Neural progenitor cell (in vitro differentiated cells): ENCODE data around the gene SOBP. TPM values are rescaled to one million over a fixed set of nuclear protein-coding genes. Genes with fewer than 3 reads are reported as not detected.

Source experiments
- DNase-seq: peaks from one replicate; pipeline ENCODE4 v3.0.0-alpha.2; 2016; ENCODE audit warnings: low spot score
- H2AFZ ChIP-seq: fragments of 200-600 bp; sonication (generic); replicated peaks from 2 replicates; pipeline ENCODE4 v1.6.1; 2016; ENCODE audit warnings: antibody characterized with exemption
- H3F3A ChIP-seq: fragments of 200-600 bp; sonication (generic); 2 replicates; pipeline ENCODE4 v1.6.1; 2016; ENCODE audit warnings: antibody characterized with exemption, low read depth
- H3K27ac ChIP-seq: fragments of 200-600 bp; sonication (generic); 2 replicates; pipeline ENCODE4 v1.5.1; 2016; ENCODE audit warnings: mild to moderate bottlenecking
- H3K27me3 ChIP-seq: fragments of 200-600 bp; sonication (generic); 2 replicates; pipeline ENCODE4 v1.6.1; 2016; ENCODE audit warnings: mild to moderate bottlenecking, moderate library complexity
- H3K36me3 ChIP-seq: fragments of 200-600 bp; sonication (generic); 2 replicates; pipeline ENCODE4 v1.5.1; 2016
- H3K4me1 ChIP-seq: fragments of 200-600 bp; sonication (generic); 2 replicates; pipeline ENCODE4 v1.6.1; 2016; ENCODE audit warnings: mixed run types
- H3K4me2 ChIP-seq: fragments of 200-600 bp; sonication (generic); 2 replicates; pipeline ENCODE4 v1.6.1; 2016
- H3K4me3 ChIP-seq: fragments of 200-600 bp; sonication (generic); 2 replicates; pipeline ENCODE4 v1.5.1; 2016
- H3K79me2 ChIP-seq: fragments of 200-600 bp; sonication (generic); 2 replicates; pipeline ENCODE4 v1.6.1; 2016; ENCODE audit warnings: low read depth
- H3K9ac ChIP-seq: fragments of 200-600 bp; sonication (generic); 2 replicates; pipeline ENCODE4 v1.6.1; 2016
- H3K9me3 ChIP-seq: fragments of 200-600 bp; sonication (generic); 2 replicates; pipeline ENCODE4 v1.5.1; 2016; ENCODE audit warnings: low read depth
- H4K20me1 ChIP-seq: fragments of 200-600 bp; sonication (generic); 2 replicates; pipeline ENCODE4 v1.6.1; 2016; ENCODE audit warnings: low read depth
- H3K27ac Mint-ChIP-seq: 3 replicates; pipeline ENCODE4 v1.8.0; 2021; ENCODE audit warnings: mixed read lengths
- H3K27me3 Mint-ChIP-seq: 2 replicates; pipeline ENCODE4 v1.8.0; 2022; ENCODE audit warnings: low read depth, mild to moderate bottlenecking, inconsistent platforms, moderate library complexity, mixed read lengths; ENCODE audit not compliant: insufficient read depth
- H3K36me3 Mint-ChIP-seq: 3 replicates; pipeline ENCODE4 v1.8.0; 2021; ENCODE audit warnings: mixed read lengths
- H3K4me1 Mint-ChIP-seq: 3 replicates; pipeline ENCODE4 v1.8.0; 2021; ENCODE audit warnings: mixed read lengths
- H3K4me3 Mint-ChIP-seq: 3 replicates; pipeline ENCODE4 v1.8.0; 2021; ENCODE audit warnings: mild to moderate bottlenecking, moderate library complexity, mixed read lengths
- H3K9me3 Mint-ChIP-seq: 3 replicates; pipeline ENCODE4 v1.8.0; 2020; ENCODE audit warnings: mixed read lengths
- EZH2 ChIP-seq: fragments of 200-600 bp; sonication (generic); IDR thresholded peaks from 2 replicates; pipeline ENCODE4 v1.6.1; 2017; ENCODE audit warnings: antibody characterized with exemption, mild to moderate bottlenecking, moderate library complexity
- EZH2phosphoT487 ChIP-seq: fragments of 200-600 bp; sonication (generic); IDR thresholded peaks from 2 replicates; pipeline ENCODE4 v1.6.1; 2017; ENCODE audit warnings: antibody characterized with exemption
- total RNA-seq: library from RNA; depleted of rRNA; stranded (reverse); fragments of >200 nt; gene quantifications from 2 replicates; pipeline ENCODE4 v1.2.3, GENCODE V29; 2015; ENCODE audit warnings: low replicate concordance
- TF ChIP-seq, protein P1 (sequence below): fragments of 200-600 bp; sonication (generic); IDR thresholded peaks from 2 replicates; pipeline ENCODE4 v1.5.1; 2017; ENCODE audit warnings: antibody characterized with exemption, mild to moderate bottlenecking

Gene SOBP
- total RNA-seq, 1 donor from 2014 or later, result 12.6 TPM

DNA sequence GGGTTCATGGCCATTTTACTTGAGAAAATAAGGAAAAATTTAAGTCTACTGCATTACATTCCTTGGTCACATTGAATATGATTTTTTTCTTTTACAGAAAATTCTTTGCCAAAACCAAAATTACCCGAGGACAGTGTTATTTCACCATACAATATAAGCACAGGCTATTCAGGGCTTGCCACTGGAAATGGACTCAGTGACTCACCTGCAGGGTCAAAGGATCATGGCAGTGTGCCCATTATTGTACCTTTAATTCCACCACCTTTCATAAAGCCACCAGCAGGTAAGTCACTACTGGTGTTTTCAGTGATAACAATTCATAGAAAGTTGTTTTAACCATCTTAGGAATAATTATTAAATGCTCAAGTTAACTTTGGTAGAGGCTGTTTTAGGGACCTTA is 16.2 kb downstream of the SOBP start:
- peaks cover 24% of the 10 kb centered on the region for H3K4me1 Mint-ChIP-seq
- H3K27me3 Mint-ChIP-seq, result no peaks in the 10 kb centered on the region
- H3K4me2 ChIP-seq, result no peak overlapping the region
- no peaks in the 10 kb centered on the region for H3K27me3 ChIP-seq
- TF ChIP-seq, protein P1, sequence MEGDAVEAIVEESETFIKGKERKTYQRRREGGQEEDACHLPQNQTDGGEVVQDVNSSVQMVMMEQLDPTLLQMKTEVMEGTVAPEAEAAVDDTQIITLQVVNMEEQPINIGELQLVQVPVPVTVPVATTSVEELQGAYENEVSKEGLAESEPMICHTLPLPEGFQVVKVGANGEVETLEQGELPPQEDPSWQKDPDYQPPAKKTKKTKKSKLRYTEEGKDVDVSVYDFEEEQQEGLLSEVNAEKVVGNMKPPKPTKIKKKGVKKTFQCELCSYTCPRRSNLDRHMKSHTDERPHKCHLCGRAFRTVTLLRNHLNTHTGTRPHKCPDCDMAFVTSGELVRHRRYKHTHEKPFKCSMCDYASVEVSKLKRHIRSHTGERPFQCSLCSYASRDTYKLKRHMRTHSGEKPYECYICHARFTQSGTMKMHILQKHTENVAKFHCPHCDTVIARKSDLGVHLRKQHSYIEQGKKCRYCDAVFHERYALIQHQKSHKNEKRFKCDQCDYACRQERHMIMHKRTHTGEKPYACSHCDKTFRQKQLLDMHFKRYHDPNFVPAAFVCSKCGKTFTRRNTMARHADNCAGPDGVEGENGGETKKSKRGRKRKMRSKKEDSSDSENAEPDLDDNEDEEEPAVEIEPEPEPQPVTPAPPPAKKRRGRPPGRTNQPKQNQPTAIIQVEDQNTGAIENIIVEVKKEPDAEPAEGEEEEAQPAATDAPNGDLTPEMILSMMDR, result no peak
- TF ChIP-seq EZH2 (no peak), EZH2phosphoT487 (no peak)
- no peak overlapping the region for H3K4me3 ChIP-seq
- H3K9me3 Mint-ChIP-seq, result no peaks in the 10 kb centered on the region
- no peaks in the 10 kb centered on the region for H3K36me3 ChIP-seq
- no peak overlapping the region for H2AFZ ChIP-seq
- no peak overlapping the region for H3K27ac Mint-ChIP-seq
- DNase-seq, result no peak
- no peak overlapping the region for H3K4me3 Mint-ChIP-seq
- H3K9me3 ChIP-seq, result no peaks in the 10 kb centered on the region
- no peak overlapping the region for H3K9ac ChIP-seq
- H3K27ac ChIP-seq, result no peak overlapping the region
- H3F3A ChIP-seq, result no peaks in the 10 kb centered on the region
- peaks cover 19% of the 10 kb centered on the region for H3K4me1 ChIP-seq
- peaks cover 27% of the 10 kb centered on the region for H4K20me1 ChIP-seq
- peaks cover 29% of the 10 kb centered on the region for H3K79me2 ChIP-seq
- peaks cover 25% of the 10 kb centered on the region for H3K36me3 Mint-ChIP-seq

DNA sequence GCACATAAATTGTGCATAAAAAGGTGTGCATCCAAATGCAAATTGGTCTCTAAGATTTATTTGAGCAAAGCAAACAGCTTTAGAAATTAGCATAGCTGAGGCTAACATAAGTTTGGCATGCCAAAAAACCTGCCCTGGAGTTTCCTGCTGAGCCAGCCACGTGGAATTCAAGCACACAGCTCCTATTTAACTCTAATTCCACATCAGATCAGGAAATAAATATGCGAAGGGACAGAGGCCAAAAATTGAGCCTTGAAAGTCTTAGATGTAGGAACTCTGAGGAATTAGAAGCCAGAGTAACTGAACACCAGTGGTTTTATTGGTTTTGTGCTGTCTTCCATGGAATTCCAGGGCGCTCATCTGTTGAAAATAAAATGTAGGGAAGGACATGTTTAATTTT is 19.6 kb downstream of the SOBP start:
- H3K4me3 ChIP-seq, result no peak overlapping the region
- peaks cover 5% of the 10 kb centered on the region for H3K36me3 ChIP-seq
- no peak overlapping the region for H3K4me2 ChIP-seq
- no peaks in the 10 kb centered on the region for H3K27me3 Mint-ChIP-seq
- no peak for DNase-seq
- peaks cover 34% of the 10 kb centered on the region for H3K36me3 Mint-ChIP-seq
- H3K9me3 Mint-ChIP-seq, result no peaks in the 10 kb centered on the region
- no peak for TF ChIP-seq EZH2phosphoT487
- TF ChIP-seq EZH2, result no peak
- TF ChIP-seq, protein P1, result no peak
- H3F3A ChIP-seq, result no peaks in the 10 kb centered on the region
- no peaks in the 10 kb centered on the region for H4K20me1 ChIP-seq
- H3K27me3 ChIP-seq, result no peaks in the 10 kb centered on the region
- no peaks in the 10 kb centered on the region for H3K9me3 ChIP-seq
- H3K27ac Mint-ChIP-seq, result no peak overlapping the region
- no peak overlapping the region for H3K27ac ChIP-seq
- H3K4me3 Mint-ChIP-seq, result no peak overlapping the region
- no peaks in the 10 kb centered on the region for H3K4me1 ChIP-seq
- no peak overlapping the region for H3K9ac ChIP-seq
- H3K79me2 ChIP-seq, result no peaks in the 10 kb centered on the region
- peaks cover 17% of the 10 kb centered on the region for H3K4me1 Mint-ChIP-seq
- no peak overlapping the region for H2AFZ ChIP-seq

DNA sequence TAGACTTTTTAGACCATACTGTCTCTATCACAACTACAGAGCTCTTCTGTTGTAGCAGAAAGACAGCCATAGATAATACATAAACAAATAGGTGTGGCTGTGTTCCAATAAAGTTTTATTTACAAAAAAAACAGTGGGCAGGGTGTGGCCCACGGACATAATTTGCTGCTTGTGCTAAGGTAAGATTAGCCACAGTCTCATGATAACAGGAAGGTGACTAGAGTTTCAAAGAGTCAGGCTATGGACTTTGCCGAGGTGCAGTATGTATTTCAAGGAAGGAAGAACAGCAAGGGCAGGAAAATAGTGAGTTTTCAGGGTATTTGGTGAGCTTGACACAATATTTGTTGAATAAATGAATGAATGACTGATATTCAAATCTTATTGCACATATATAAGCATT is 20.2 kb downstream of the SOBP start:
- Histone ChIP-seq H3K36me3 (peaks cover 11% of the 10 kb centered on the region), H4K20me1 (no peaks in the 10 kb centered on the region), H3K9me3 (peaks cover 4% of the 10 kb centered on the region), H3K4me1 (no peaks in the 10 kb centered on the region), H3K79me2 (no peaks in the 10 kb centered on the region), H2AFZ (no peak overlapping the region), H3K27ac (no peak overlapping the region), H3K9ac (no peak overlapping the region), H3K4me3 (no peak overlapping the region), H3F3A (no peaks in the 10 kb centered on the region), H3K27me3 (no peaks in the 10 kb centered on the region), H3K4me2 (no peak overlapping the region)
- H3K36me3 Mint-ChIP-seq, result peaks cover 37% of the 10 kb centered on the region
- no peaks in the 10 kb centered on the region for H3K27me3 Mint-ChIP-seq
- no peak overlapping the region for H3K27ac Mint-ChIP-seq
- DNase-seq, result no peak
- peaks cover 5% of the 10 kb centered on the region for H3K9me3 Mint-ChIP-seq
- H3K4me3 Mint-ChIP-seq, result no peak overlapping the region
- TF ChIP-seq EZH2, result no peak
- no peak for TF ChIP-seq EZH2phosphoT487
- TF ChIP-seq, protein P1, result no peak
- H3K4me1 Mint-ChIP-seq, result peaks cover 17% of the 10 kb centered on the region
